WTC11 (cell line): Measurements from ENCODE around the gene LTBP2. TPM values are rescaled to one million over a fixed set of nuclear protein-coding genes. Genes with fewer than 3 reads are reported as not detected.

ENCODE experiments used
- ATAC-seq: fragments of 200-7000 bp; cut with Tn5 transposase; 2 replicates; pipeline ENCODE4 v1.10.0; 2021; ENCODE audit warnings: mild to moderate bottlenecking, moderate library complexity
- CTCF ChIA-PET: fragments of 300-600 bp; sonication (Branson Sonifier 250); formaldehyde crosslinking; loops from one replicate; lab custom pipeline; 2021; ENCODE audit warnings: antibody characterized with exemption; lab: Charles Lee
- POLR2A ChIA-PET: fragments of 350-600 bp; sonication (Branson Sonifier 250); formaldehyde crosslinking; loops from one replicate; lab custom pipeline; 2021; ENCODE audit warnings: antibody characterized with exemption; lab: Charles Lee
- DNase-seq: peaks from one replicate; pipeline ENCODE4 v3.0.0; 2021; ENCODE audit warnings: low spot score
- H3K27ac Mint-ChIP-seq: 2 replicates; pipeline ENCODE4 v1.8.0; 2021; ENCODE audit warnings: mixed read lengths
- H3K27me3 Mint-ChIP-seq: 2 replicates; pipeline ENCODE4 v1.8.0; 2021; ENCODE audit warnings: low read depth, mild to moderate bottlenecking, moderate library complexity, mixed read lengths
- H3K36me3 Mint-ChIP-seq: 2 replicates; pipeline ENCODE4 v1.8.0; 2021; ENCODE audit warnings: mixed read lengths
- H3K4me1 Mint-ChIP-seq: 2 replicates; pipeline ENCODE4 v1.8.0; 2022; ENCODE audit warnings: mixed read lengths
- H3K4me3 Mint-ChIP-seq: 2 replicates; pipeline ENCODE4 v1.8.0; 2021; ENCODE audit warnings: mild to moderate bottlenecking, moderate library complexity, mixed read lengths
- H3K9me3 Mint-ChIP-seq: 2 replicates; pipeline ENCODE4 v1.8.0; 2021; ENCODE audit warnings: mixed read lengths
- CBFB ChIP-seq: sonication (generic); formaldehyde crosslinking; IDR thresholded peaks from 2 replicates; pipeline ENCODE4 v1.8.1; 2022; ENCODE audit warnings: mild to moderate bottlenecking, low read depth, missing genetic modification reagents
- EMX1 ChIP-seq: fragments of 250-450 bp; sonication (Bioruptor Pico); IDR thresholded peaks from 2 replicates; pipeline ENCODE4 v1.8.0; 2021; ENCODE audit warnings: mild to moderate bottlenecking
- FOXJ3 ChIP-seq: sonication (generic); formaldehyde crosslinking; IDR thresholded peaks from 2 replicates; pipeline ENCODE4 v1.9.0; 2021; ENCODE audit warnings: missing genetic modification reagents, mild to moderate bottlenecking, borderline replicate concordance
- GABPB1 ChIP-seq: sonication (generic); formaldehyde crosslinking; IDR thresholded peaks from 2 replicates; pipeline ENCODE4 v1.8.1; 2023; ENCODE audit warnings: mild to moderate bottlenecking, missing genetic modification reagents
- NFATC4 ChIP-seq: fragments of 250-450 bp; sonication (Bioruptor Pico); IDR thresholded peaks from 2 replicates; pipeline ENCODE4 v1.9.0; 2021; ENCODE audit warnings: mild to moderate bottlenecking
- SMAD3 ChIP-seq: sonication (generic); formaldehyde crosslinking; IDR thresholded peaks from 2 replicates; pipeline ENCODE4 v1.8.0; 2022; ENCODE audit warnings: missing genetic modification reagents, mild to moderate bottlenecking, borderline replicate concordance
- SMAD4 ChIP-seq: sonication (generic); formaldehyde crosslinking; IDR thresholded peaks from 2 replicates; pipeline ENCODE4 v1.8.0; 2022; ENCODE audit warnings: mild to moderate bottlenecking, missing genetic modification reagents
- TP53 ChIP-seq: sonication (generic); formaldehyde crosslinking; IDR thresholded peaks from 2 replicates; pipeline ENCODE4 v1.8.1; 2023; ENCODE audit warnings: mild to moderate bottlenecking, missing genetic modification reagents
- ZNF396 ChIP-seq: fragments of 250-450 bp; sonication (Bioruptor Pico); IDR thresholded peaks from 2 replicates; pipeline ENCODE4 v1.8.0; 2021; ENCODE audit warnings: mild to moderate bottlenecking, moderate library complexity, borderline replicate concordance
- total RNA-seq: library from RNA; stranded (reverse); gene quantifications from 3 replicates; pipeline ENCODE4 v1.2.3, GENCODE V29; 2021
- TF ChIP-seq, protein P1 (sequence below): sonication (generic); formaldehyde crosslinking; IDR thresholded peaks from 2 replicates; pipeline ENCODE4 v1.8.1; 2023; ENCODE audit warnings: mild to moderate bottlenecking, missing genetic modification reagents, borderline replicate concordance
- TF ChIP-seq, protein P2 (sequence below): fragments of 200-600 bp; IDR thresholded peaks from 2 replicates; pipeline ENCODE4 v1.8.0; 2022; ENCODE audit warnings: antibody characterized with exemption
- TF ChIP-seq, protein P3 (sequence below): sonication (generic); formaldehyde crosslinking; IDR thresholded peaks from 2 replicates; pipeline ENCODE4 v1.8.1; 2023; ENCODE audit warnings: mild to moderate bottlenecking, moderate library complexity, missing genetic modification reagents
- TF ChIP-seq, protein P4 (sequence below): sonication (generic); formaldehyde crosslinking; IDR thresholded peaks from 2 replicates; pipeline ENCODE4 v1.8.0; 2023; ENCODE audit warnings: missing genetic modification reagents
- TF ChIP-seq, protein P5 (sequence below): sonication (generic); formaldehyde crosslinking; conservative IDR thresholded peaks from 2 replicates; pipeline ENCODE4 v1.8.1; 2022; ENCODE audit warnings: mild to moderate bottlenecking, missing genetic modification reagents
- TF ChIP-seq, protein P6 (sequence below): sonication (generic); formaldehyde crosslinking; IDR thresholded peaks from 2 replicates; pipeline ENCODE4 v1.8.0; 2022; ENCODE audit warnings: mild to moderate bottlenecking, missing genetic modification reagents
- TF ChIP-seq, protein P7 (sequence below): sonication (generic); formaldehyde crosslinking; IDR thresholded peaks from 2 replicates; pipeline ENCODE4 v1.8.1; 2023; ENCODE audit warnings: mild to moderate bottlenecking, missing genetic modification reagents, moderate library complexity
- TF ChIP-seq, protein P8 (sequence below): sonication (generic); formaldehyde crosslinking; IDR thresholded peaks from 2 replicates; pipeline ENCODE4 v1.8.0; 2022; ENCODE audit warnings: mild to moderate bottlenecking, missing genetic modification reagents

Gene LTBP2
- total RNA-seq, 1 experiment from 2014 or later = 1.2 TPM

DNA sequence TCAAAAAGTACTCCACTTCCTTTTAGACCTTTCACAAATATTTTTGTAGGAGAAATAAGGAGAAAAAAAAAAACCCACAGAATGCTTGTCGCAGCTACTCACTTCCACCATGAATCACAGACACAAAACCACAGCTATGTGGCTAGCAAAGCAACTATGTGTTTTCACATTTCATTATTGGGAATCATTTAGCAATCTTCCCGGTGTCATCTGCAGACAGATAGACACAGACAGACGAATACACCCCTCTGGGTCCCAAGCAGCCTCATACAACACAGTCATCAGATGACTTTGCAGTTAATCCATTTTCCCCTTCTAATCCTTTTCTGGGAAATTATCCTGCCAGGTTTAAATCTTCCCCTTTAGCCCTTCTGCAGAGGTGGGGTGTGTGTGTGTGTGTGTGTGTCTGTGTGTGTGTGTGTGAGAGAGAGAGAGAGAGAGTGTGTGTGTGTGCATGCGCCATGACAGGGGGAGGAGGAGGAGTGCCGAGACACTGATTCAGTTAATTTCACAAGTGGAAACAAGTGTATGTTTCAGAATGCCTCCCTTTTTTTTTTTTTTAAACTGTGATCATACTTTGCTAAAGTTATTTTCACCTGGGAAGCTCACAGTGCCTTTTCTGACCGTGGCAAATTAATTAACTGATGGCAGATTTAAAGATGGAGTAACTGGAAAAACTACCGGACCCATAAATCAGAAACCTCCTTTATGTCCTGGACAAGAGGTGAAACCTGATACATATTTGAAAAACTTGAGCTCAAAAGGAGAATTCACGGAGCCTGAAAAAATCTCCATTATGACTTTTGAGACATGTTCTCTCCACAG lies 39.9 kb downstream of the LTBP2 start (continued):
- TF ChIP-seq, protein P1, sequence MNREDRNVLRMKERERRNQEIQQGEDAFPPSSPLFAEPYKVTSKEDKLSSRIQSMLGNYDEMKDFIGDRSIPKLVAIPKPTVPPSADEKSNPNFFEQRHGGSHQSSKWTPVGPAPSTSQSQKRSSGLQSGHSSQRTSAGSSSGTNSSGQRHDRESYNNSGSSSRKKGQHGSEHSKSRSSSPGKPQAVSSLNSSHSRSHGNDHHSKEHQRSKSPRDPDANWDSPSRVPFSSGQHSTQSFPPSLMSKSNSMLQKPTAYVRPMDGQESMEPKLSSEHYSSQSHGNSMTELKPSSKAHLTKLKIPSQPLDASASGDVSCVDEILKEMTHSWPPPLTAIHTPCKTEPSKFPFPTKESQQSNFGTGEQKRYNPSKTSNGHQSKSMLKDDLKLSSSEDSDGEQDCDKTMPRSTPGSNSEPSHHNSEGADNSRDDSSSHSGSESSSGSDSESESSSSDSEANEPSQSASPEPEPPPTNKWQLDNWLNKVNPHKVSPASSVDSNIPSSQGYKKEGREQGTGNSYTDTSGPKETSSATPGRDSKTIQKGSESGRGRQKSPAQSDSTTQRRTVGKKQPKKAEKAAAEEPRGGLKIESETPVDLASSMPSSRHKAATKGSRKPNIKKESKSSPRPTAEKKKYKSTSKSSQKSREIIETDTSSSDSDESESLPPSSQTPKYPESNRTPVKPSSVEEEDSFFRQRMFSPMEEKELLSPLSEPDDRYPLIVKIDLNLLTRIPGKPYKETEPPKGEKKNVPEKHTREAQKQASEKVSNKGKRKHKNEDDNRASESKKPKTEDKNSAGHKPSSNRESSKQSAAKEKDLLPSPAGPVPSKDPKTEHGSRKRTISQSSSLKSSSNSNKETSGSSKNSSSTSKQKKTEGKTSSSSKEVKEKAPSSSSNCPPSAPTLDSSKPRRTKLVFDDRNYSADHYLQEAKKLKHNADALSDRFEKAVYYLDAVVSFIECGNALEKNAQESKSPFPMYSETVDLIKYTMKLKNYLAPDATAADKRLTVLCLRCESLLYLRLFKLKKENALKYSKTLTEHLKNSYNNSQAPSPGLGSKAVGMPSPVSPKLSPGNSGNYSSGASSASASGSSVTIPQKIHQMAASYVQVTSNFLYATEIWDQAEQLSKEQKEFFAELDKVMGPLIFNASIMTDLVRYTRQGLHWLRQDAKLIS (CRISPR knock-in tag) = no peak
- TF ChIP-seq SMAD4 (CRISPR knock-in tag) (no peak), SMAD3 (no peak)
- TF ChIP-seq, protein P2, sequence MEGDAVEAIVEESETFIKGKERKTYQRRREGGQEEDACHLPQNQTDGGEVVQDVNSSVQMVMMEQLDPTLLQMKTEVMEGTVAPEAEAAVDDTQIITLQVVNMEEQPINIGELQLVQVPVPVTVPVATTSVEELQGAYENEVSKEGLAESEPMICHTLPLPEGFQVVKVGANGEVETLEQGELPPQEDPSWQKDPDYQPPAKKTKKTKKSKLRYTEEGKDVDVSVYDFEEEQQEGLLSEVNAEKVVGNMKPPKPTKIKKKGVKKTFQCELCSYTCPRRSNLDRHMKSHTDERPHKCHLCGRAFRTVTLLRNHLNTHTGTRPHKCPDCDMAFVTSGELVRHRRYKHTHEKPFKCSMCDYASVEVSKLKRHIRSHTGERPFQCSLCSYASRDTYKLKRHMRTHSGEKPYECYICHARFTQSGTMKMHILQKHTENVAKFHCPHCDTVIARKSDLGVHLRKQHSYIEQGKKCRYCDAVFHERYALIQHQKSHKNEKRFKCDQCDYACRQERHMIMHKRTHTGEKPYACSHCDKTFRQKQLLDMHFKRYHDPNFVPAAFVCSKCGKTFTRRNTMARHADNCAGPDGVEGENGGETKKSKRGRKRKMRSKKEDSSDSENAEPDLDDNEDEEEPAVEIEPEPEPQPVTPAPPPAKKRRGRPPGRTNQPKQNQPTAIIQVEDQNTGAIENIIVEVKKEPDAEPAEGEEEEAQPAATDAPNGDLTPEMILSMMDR = no peak

DNA sequence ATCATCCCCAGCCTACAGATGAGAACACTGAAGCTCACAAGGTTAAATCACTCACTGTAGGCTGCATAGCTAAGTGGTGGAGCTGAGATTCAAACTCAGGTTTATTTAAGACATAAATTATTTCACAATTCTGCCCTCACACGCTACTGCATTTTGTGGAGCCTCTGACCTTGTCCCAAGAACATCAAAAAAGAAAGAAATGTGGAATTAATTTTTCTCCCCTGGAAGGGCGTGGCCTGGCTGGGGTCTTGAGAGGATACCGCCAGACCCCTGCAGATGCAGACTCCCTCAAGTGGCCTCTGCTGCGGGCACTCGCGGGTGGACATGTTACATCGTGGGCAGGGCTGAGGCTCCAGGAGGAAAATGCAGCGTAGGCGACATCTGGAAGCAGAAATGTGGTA lies 40.6 kb downstream of the LTBP2 start:
- Mint-ChIP-seq H3K27ac (no peak overlapping the region), H3K36me3 (no peaks in the 10 kb centered on the region), H3K27me3 (no peaks in the 10 kb centered on the region), H3K4me3 (no peak overlapping the region), H3K4me1 (peaks cover 31% of the 10 kb centered on the region), H3K9me3 (no peaks in the 10 kb centered on the region)
- DNase-seq = no peak
- POLR2A ChIA-PET = no interaction called here
- CTCF ChIA-PET = interaction anchor here (0.8 to 7.1 kb wide), 7 partner anchors 9 to 47 kb away, joined by 3 to 110 read pairs (median 36); partner anchors contain the start of gene LTBP2
- TF ChIP-seq EMX1 (CRISPR knock-in tag) (no peak), GABPB1 (CRISPR knock-in tag) (no peak), FOXJ3 (CRISPR knock-in tag) (no peak), NFATC4 (CRISPR knock-in tag) (no peak), TP53 (no peak)
- TF ChIP-seq, protein P3, sequence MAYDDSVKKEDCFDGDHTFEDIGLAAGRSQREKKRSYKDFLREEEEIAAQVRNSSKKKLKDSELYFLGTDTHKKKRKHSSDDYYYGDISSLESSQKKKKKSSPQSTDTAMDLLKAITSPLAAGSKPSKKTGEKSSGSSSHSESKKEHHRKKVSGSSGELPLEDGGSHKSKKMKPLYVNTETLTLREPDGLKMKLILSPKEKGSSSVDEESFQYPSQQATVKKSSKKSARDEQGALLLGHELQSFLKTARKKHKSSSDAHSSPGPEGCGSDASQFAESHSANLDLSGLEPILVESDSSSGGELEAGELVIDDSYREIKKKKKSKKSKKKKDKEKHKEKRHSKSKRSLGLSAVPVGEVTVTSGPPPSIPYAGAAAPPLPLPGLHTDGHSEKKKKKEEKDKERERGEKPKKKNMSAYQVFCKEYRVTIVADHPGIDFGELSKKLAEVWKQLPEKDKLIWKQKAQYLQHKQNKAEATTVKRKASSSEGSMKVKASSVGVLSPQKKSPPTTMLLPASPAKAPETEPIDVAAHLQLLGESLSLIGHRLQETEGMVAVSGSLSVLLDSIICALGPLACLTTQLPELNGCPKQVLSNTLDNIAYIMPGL (CRISPR knock-in tag) = no peak
- TF ChIP-seq, protein P2 = no peak
- ATAC-seq = no peak

DNA sequence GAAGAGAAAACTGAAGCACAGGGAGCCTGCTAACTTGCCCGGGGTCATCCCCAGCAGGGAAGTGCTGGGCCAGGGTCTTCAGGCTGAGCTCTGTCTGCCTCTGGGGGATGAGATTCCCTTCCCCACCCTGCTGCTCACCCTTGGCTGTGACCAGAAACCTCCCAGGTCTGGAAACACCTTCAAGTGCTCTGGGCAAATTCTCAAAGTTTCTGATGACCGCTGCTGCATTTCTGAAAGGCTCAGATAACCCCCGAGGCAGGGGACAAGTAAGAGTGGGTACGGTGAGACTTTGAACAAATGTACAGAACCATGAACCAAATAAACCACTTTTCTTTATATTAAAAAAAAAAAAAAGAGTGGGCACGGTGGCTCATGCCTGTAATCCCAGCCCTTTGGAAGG lies 41.3 kb downstream of the LTBP2 start:
- no peaks in the 10 kb centered on the region for H3K9me3 Mint-ChIP-seq
- no peak overlapping the region for H3K4me3 Mint-ChIP-seq
- POLR2A ChIA-PET = no interaction called here
- no peaks in the 10 kb centered on the region for H3K36me3 Mint-ChIP-seq
- H3K27me3 Mint-ChIP-seq = no peaks in the 10 kb centered on the region
- DNase-seq = no peak
- ATAC-seq = no peak
- peaks cover 31% of the 10 kb centered on the region for H3K4me1 Mint-ChIP-seq
- no peak overlapping the region for H3K27ac Mint-ChIP-seq
- CTCF ChIA-PET = interaction anchor here (1.0 to 7.1 kb wide), 5 partner anchors 10 to 291 kb away, joined by 3 to 110 read pairs (median 4); partner anchors contain the start of gene LTBP2
- TF ChIP-seq FOXJ3 (CRISPR knock-in tag) (no peak), CBFB (CRISPR knock-in tag) (no peak), ZNF396 (CRISPR knock-in tag) (no peak)
- TF ChIP-seq, protein P4, sequence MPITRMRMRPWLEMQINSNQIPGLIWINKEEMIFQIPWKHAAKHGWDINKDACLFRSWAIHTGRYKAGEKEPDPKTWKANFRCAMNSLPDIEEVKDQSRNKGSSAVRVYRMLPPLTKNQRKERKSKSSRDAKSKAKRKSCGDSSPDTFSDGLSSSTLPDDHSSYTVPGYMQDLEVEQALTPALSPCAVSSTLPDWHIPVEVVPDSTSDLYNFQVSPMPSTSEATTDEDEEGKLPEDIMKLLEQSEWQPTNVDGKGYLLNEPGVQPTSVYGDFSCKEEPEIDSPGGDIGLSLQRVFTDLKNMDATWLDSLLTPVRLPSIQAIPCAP (CRISPR knock-in tag) = no peak
- TF ChIP-seq, protein P5, sequence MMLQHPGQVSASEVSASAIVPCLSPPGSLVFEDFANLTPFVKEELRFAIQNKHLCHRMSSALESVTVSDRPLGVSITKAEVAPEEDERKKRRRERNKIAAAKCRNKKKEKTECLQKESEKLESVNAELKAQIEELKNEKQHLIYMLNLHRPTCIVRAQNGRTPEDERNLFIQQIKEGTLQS (CRISPR knock-in tag) = no peak
- TF ChIP-seq, protein P6, sequence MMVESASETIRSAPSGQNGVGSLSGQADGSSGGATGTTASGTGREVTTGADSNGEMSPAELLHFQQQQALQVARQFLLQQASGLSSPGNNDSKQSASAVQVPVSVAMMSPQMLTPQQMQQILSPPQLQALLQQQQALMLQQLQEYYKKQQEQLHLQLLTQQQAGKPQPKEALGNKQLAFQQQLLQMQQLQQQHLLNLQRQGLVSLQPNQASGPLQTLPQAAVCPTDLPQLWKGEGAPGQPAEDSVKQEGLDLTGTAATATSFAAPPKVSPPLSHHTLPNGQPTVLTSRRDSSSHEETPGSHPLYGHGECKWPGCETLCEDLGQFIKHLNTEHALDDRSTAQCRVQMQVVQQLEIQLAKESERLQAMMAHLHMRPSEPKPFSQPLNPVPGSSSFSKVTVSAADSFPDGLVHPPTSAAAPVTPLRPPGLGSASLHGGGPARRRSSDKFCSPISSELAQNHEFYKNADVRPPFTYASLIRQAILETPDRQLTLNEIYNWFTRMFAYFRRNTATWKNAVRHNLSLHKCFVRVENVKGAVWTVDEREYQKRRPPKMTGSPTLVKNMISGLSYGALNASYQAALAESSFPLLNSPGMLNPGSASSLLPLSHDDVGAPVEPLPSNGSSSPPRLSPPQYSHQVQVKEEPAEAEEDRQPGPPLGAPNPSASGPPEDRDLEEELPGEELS (CRISPR knock-in tag) = no peak
- TF ChIP-seq, protein P7, sequence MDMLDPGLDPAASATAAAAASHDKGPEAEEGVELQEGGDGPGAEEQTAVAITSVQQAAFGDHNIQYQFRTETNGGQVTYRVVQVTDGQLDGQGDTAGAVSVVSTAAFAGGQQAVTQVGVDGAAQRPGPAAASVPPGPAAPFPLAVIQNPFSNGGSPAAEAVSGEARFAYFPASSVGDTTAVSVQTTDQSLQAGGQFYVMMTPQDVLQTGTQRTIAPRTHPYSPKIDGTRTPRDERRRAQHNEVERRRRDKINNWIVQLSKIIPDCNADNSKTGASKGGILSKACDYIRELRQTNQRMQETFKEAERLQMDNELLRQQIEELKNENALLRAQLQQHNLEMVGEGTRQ = no peak
- TF ChIP-seq, protein P8, sequence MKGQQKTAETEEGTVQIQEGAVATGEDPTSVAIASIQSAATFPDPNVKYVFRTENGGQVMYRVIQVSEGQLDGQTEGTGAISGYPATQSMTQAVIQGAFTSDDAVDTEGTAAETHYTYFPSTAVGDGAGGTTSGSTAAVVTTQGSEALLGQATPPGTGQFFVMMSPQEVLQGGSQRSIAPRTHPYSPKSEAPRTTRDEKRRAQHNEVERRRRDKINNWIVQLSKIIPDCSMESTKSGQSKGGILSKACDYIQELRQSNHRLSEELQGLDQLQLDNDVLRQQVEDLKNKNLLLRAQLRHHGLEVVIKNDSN = no peak
